Thymus (tissue), 2 donors: ENCODE data around the gene MAP3K3. TPM values are rescaled to one million over a fixed set of nuclear protein-coding genes. Genes with fewer than 3 reads are reported as not detected.

Experiments
- polyA plus RNA-seq: library from polyadenylated mRNA; stranded (reverse); fragments of 200-250 nt; gene quantifications from one replicate; pipeline ENCODE4 v1.2.3, GENCODE V29; 2013
- total RNA-seq: library from RNA; stranded (reverse); fragments of 120-200 nt; gene quantifications from one replicate; pipeline ENCODE4 v1.2.4, GENCODE V29; 2013
- donor health status: healthy.

MAP3K3 gene
- total and polyA plus RNA-seq, 2 donors: 15.5 to 21.0 TPM

Other genes with a start within 250 kb of the MAP3K3 start
- 2.6 TPM for gene CYB561, start 176.1 kb upstream of the MAP3K3 start, total RNA-seq
- gene CYB561, start 176.1 kb upstream of the MAP3K3 start, polyA plus RNA-seq: 7.8 TPM
- 0.28 TPM for gene ACE, start 145.4 kb upstream of the MAP3K3 start, total RNA-seq
- 1.1 TPM for gene ACE, start 145.4 kb upstream of the MAP3K3 start, polyA plus RNA-seq
- 0.05 TPM for gene KCNH6, start 99.1 kb upstream of the MAP3K3 start, total RNA-seq
- 0.25 TPM for gene KCNH6, start 99.1 kb upstream of the MAP3K3 start, polyA plus RNA-seq
- 26.0 TPM for gene DCAF7, start 71.9 kb upstream of the MAP3K3 start, total RNA-seq
- gene DCAF7, start 71.9 kb upstream of the MAP3K3 start, polyA plus RNA-seq: 19.8 TPM
- 10.1 TPM for gene TACO1, start 21.5 kb upstream of the MAP3K3 start, total RNA-seq
- 14.2 TPM for gene TACO1, start 21.5 kb upstream of the MAP3K3 start, polyA plus RNA-seq
- 202 TPM for gene LIMD2, start 77.7 kb downstream of the MAP3K3 start, total RNA-seq
- 309 TPM for gene LIMD2, start 77.7 kb downstream of the MAP3K3 start, polyA plus RNA-seq
- 13.4 TPM for gene STRADA, start 119.4 kb downstream of the MAP3K3 start, total RNA-seq
- 32.2 TPM for gene STRADA, start 119.4 kb downstream of the MAP3K3 start, polyA plus RNA-seq
- 34.7 TPM for gene CCDC47, start 151.2 kb downstream of the MAP3K3 start, total RNA-seq
- 25.9 TPM for gene CCDC47, start 151.2 kb downstream of the MAP3K3 start, polyA plus RNA-seq
- gene DDX42, start 151.8 kb downstream of the MAP3K3 start, total RNA-seq: 58.9 TPM
- 92.8 TPM for gene DDX42, start 151.8 kb downstream of the MAP3K3 start, polyA plus RNA-seq
- 31.7 TPM for gene PSMC5, start 205.0 kb downstream of the MAP3K3 start, total RNA-seq
- 179 TPM for gene PSMC5, start 205.0 kb downstream of the MAP3K3 start, polyA plus RNA-seq
- 32.9 TPM for gene FTSJ3, start 205.2 kb downstream of the MAP3K3 start, total RNA-seq
- 21.0 TPM for gene FTSJ3, start 205.2 kb downstream of the MAP3K3 start, polyA plus RNA-seq
- 72.1 TPM for gene SMARCD2, start 220.3 kb downstream of the MAP3K3 start, total RNA-seq
- 68.9 TPM for gene SMARCD2, start 220.3 kb downstream of the MAP3K3 start, polyA plus RNA-seq